ENCODE measurements around the gene NFIB. TPM values are rescaled to one million over a fixed set of nuclear protein-coding genes. Genes with fewer than 3 reads are reported as not detected.
A peak's percentile ranks its signal among the peaks of the same experiment; 100 is the strongest.

The NFIB gene
- polyA plus RNA-seq, 2 of the 4 experiments (the other 2 are of a cell fraction): 10.7 to 21.7 TPM

GRCh38 chr9:14314424-14314928, 535 bp upstream of the NFIB start:
- Histone ChIP-seq H3K4me2 (peak overlapping the region; percentile 71), H3K27ac (peak overlapping the region; percentile 94 to 99), H3K4me3 (peak overlapping the region; percentile 68), H3K9me3 (no peaks in the 10 kb centered on the region), H3K4me1 (peaks cover 48% of the 10 kb centered on the region)
- peak; percentile 49 to 64 for ATAC-seq
- FAIRE-seq: no peak
- peak; percentile 82 to 96 for DNase-seq (ENCODE audit: low read depth in 1 of 2, low spot score in 1 of 2)
- POLR2A ChIA-PET: interaction anchor here (0.6 to 1.2 kb wide), 18 partner anchors 9 to 303 kb away, joined by 3 to 15 read pairs (median 4); no protein-coding TSS in a partner anchor
- no peak for TF ChIP-seq FOSB (CRISPR knock-in tag; IDR thresholded peaks at IDR 0.05)
- no peak for TF ChIP-seq MAZ (IDR thresholded peaks at IDR 0.05; ENCODE audit: borderline replicate concordance, low read depth, low read length)
- TF ChIP-seq CHD2 (IDR thresholded peaks at IDR 0.05; ENCODE audit: low read length, partially characterized antibody): no peak
- no peak for TF ChIP-seq KDM1A (IDR thresholded peaks at IDR 0.05; ENCODE audit: low read depth)
- no peak for TF ChIP-seq ZFP36 (IDR thresholded peaks at IDR 0.05; ENCODE audit: borderline replicate concordance, partially characterized antibody)
- TF ChIP-seq CEBPB (IDR thresholded peaks at IDR 0.05): peak; percentile 61 to 90; a peak in 3 of 4 replicates
- no peak for TF ChIP-seq SREBF2 (IDR thresholded peaks at IDR 0.05)
- TF ChIP-seq RAD21 (conservative IDR thresholded peaks at IDR 0.05 in 1 of 2, IDR thresholded peaks at IDR 0.05 in 1 of 2): no peak; a peak in 1 of 5 replicates
- no peak for TF ChIP-seq RCOR1 (IDR thresholded peaks at IDR 0.05; ENCODE audit: low read depth, low read length)
- no peak for TF ChIP-seq POLR2A (IDR thresholded peaks at IDR 0.05; ENCODE audit: low read length)
- TF ChIP-seq E2F6 (IDR thresholded peaks at IDR 0.05; ENCODE audit: borderline replicate concordance, low read depth): no peak
- TF ChIP-seq ESRRA (IDR thresholded peaks at IDR 0.05; ENCODE audit: borderline replicate concordance, low read length): no peak
- no peak for TF ChIP-seq RNF2 (IDR thresholded peaks at IDR 0.05; ENCODE audit: borderline replicate concordance, low read depth)
- peak; percentile 88 for TF ChIP-seq BCL3 (IDR thresholded peaks at IDR 0.05)
- 0 out of 2 replicates have a peak, but pooled peaks have one; percentile 11 for TF ChIP-seq PBX3 (IDR thresholded peaks at IDR 0.05)
- TF ChIP-seq JUN (IDR thresholded peaks at IDR 0.05): peak; percentile 20 to 57; a peak in 4 of 5 replicates
- TF ChIP-seq, protein P1, sequence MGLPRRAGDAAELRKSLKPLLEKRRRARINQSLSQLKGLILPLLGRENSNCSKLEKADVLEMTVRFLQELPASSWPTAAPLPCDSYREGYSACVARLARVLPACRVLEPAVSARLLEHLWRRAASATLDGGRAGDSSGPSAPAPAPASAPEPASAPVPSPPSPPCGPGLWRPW (IDR thresholded peaks at IDR 0.05): no peak
- no peak for TF ChIP-seq CHD4 (IDR thresholded peaks at IDR 0.05; ENCODE audit: borderline replicate concordance)
- TF ChIP-seq ZSCAN20 (CRISPR knock-in tag; IDR thresholded peaks at IDR 0.05): no peak
- no peak for TF ChIP-seq EHF (CRISPR knock-in tag; IDR thresholded peaks at IDR 0.05)
- WGBS (ENCODE audit: missing lambda C conversion rate): 1% methylated on average over 20 of the region's 21 CpGs
- CTCF ChIA-PET: interaction anchor here (0.6 kb wide), 1 partner anchor 20 kb away, joined by 3 read pairs; no protein-coding TSS in a partner anchor

DNA sequence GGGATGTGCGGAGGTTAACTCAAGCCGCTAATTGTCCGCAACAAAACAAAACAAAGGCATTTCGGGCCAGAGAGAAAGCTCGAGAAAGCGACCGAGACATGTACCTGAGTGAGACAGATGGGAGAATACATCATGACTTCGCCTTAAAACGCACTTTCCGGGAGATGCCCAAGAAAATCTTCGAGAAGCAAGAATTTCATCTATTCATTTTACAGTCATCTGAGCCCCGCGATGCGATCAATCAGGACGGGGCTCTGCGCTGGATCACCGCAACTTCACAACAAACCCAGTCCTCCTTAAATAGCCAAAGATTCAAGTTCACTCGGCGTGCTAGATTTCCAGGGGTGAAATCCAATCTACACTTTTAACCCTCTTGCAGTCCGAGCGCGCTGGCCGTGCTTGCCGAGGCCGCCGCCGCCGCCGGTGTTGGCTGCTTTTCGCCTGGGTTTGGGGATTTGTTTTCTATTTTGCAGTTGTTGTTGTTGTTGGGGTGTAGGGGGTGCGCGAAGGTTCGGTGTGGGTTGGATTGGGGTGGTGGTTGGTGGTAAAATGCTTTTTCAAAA, 482 bp downstream of the NFIB start:
- ATAC-seq (no peak), DNase-seq (ENCODE audit: low read depth in 1 of 2, low spot score in 1 of 2) (peak in 1 of 2 experiments; percentile 63), FAIRE-seq (no peak)
- peaks cover 48% of the 10 kb centered on the region for H3K4me1 ChIP-seq
- ChIA-PET POLR2A (no interaction called here), CTCF (interaction anchor here (1.4 to 1.6 kb wide), 2 partner anchors 25 to 41 kb away, joined by 3 to 4 read pairs; no protein-coding TSS in a partner anchor)
- peak overlapping the region; percentile 71 for H3K4me2 ChIP-seq
- 1% methylated on average over 33 of the region's 33 CpGs for WGBS (ENCODE audit: missing lambda C conversion rate)
- TF ChIP-seq, protein P2, sequence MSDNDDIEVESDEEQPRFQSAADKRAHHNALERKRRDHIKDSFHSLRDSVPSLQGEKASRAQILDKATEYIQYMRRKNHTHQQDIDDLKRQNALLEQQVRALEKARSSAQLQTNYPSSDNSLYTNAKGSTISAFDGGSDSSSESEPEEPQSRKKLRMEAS (IDR thresholded peaks at IDR 0.05): 0 out of 2 replicates have a peak, but pooled peaks have one; percentile 8
- TF ChIP-seq NFE2L2 (conservative IDR thresholded peaks at IDR 0.05; ENCODE audit: low read length): no peak
- no peaks in the 10 kb centered on the region for H3K9me3 ChIP-seq
- peak overlapping the region; percentile 94 to 99 for H3K27ac ChIP-seq
- peak overlapping the region; percentile 68 for H3K4me3 ChIP-seq

All from A549 (cell line).